ENCODE data around the gene TGFBR3L.

The TGFBR3L gene

DNA sequence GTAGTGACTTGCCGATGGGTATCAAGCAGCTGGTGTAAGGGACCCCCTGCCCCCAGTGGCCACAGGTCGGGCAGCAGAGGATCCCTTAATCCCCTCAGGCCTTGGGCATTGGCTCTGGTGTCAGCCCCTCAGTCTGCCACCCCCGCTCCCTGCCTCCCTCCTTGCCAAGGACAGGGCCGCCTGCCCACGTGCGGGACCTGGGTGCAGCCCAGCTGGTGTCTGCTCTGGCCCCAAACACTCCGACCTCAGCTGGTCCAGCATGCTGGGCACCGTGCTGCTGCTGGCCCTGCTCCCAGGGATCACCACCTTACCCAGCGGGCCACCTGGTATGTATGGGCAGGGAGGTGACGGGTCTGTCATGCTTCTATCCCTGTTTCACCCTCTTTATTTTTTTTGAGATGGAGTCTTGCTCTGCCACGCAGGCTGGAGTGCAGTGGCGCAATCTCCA, at the start of gene TGFBR3L:
TSS of gene TGFBR3L (plus strand) at position 233 of the 448 bp plus-strand sequence.
- no peak for DNase-seq (ENCODE audit: low spot score)

GRCh38 chr19:7865262-7865911, 49.2 kb upstream of the TGFBR3L start:
- DNase-seq (ENCODE audit: low spot score) = no peak

DNA sequence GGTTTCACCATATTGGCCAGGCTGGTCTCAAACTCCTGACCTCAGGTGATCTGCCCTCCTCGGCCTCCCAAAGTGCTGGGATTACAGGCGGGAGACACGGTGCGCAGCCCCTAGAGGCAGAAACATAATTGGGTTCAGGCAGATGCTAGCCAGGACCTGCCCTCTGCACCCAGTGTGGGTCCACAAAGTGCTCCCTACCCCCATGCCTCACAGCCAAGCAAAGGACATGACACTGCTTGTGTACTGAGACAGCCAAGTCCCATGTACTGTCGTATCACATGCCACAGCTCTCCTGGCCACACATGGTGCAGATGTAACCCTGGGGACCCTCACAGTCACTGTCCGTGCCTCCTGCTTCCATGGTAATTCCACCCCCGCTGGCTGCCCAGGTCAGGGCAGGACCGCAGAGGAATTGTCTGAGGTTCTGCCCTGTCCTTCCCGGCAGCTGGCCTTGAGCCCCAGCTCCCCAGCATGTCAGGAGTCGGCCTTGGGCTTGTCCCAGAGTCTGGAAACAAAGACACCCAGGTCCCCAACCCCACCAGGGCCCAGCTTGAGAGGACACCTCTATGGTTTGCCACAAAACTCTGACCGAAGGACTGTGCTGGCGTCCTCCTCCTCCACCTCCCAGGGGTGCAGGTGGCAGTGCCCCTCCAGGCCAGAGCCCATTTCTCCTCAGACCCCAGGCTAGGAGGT, 48.1 kb upstream of the TGFBR3L start:
- DNase-seq (ENCODE audit: low spot score) = no peak

GRCh38 chr19:7867092-7867844, 47.4 kb upstream of the TGFBR3L start:
- DNase-seq (ENCODE audit: low spot score) = no peak

GRCh38 chr19:7868326-7868670, 46.3 kb upstream of the TGFBR3L start:
- DNase-seq (ENCODE audit: low spot score) = no peak

- no peak for DNase-seq (ENCODE audit: low spot score)
Measured at GRCh38 chr19:7868671-7869452, 45.8 kb upstream of the TGFBR3L start.

GRCh38 chr19:7869453-7869909, 45.1 kb upstream of the TGFBR3L start:
- DNase-seq (ENCODE audit: low spot score) = no peak

DNA sequence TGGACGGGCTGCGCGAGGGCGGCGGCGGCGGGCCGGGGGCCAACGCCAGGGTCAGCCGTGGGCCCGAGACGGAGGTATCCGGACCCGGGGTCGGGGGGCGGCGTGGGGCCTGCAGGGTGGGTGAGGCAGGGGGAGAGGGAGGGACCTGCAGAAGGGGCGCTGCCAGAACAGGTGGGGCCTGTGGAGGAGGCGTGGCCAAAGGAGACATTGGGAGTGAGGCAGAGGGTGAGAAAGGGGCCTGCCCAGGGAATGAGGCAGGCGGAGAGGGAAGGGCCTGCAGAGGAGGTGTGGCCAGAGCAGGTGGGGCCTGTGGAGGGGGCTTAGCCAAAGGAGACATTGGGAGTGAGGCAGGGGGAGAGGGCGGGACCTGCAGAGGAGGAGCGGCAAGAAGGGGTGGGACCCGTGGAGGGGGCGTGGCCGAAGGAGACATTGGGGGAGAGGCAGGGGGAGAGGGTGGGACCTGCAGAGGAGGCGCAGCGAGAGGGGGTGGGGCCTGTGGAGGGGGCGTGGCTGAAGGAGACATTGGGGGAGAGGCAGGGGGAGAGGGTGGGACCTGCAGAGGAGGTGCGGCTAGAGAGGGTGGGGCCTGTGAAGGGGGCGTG, 44.6 kb upstream of the TGFBR3L start:
- DNase-seq (ENCODE audit: low spot score) = no peak

DNA sequence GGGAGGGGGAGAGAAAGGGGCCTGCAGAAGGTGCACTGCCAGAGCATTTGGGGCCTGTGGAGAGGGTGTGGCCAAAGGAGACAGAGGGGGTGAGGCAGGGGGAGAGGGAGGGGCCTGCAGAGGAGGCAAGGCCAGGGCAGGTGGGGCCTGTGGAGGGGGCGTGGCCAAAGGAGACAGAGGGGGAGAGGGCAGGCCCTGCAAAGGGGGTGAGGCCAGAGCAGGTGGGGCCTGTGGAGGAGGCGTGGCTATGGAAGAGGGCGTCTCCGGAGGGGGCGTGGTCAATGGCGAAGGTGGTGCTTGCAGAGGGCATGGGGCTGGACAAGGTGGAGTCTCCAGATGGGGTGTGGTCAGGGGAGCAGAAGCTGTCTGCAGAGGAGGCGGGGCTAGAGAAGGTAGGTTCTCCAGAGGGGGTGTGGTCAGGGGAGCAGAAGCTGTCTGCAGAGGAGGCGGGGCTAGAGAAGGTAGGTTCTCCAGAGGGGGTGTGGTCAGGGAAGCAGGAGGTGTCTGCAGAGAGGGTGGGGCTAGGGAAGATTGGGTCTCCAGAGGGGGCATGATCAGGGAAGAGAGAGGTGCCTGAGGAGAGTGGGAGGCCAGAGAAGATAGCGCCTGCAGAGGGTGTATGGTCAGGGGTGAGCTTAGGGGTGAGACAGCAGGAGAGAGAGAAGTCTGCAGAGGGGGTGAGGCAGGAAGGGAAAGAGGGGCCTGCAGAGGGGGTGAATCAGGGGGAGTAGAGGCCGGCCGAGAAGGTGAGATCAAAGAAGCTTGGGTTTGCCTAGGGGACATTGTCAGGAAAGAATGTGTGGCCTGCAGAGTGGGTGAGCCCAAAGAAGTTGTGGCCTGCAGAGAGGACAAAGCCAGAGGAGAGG, 43.8 kb upstream of the TGFBR3L start:
- DNase-seq (ENCODE audit: low spot score) = no peak

GRCh38 chr19:7871437-7872305, 43.0 kb upstream of the TGFBR3L start:
- DNase-seq (ENCODE audit: low spot score) = peak; percentile 54

DNA sequence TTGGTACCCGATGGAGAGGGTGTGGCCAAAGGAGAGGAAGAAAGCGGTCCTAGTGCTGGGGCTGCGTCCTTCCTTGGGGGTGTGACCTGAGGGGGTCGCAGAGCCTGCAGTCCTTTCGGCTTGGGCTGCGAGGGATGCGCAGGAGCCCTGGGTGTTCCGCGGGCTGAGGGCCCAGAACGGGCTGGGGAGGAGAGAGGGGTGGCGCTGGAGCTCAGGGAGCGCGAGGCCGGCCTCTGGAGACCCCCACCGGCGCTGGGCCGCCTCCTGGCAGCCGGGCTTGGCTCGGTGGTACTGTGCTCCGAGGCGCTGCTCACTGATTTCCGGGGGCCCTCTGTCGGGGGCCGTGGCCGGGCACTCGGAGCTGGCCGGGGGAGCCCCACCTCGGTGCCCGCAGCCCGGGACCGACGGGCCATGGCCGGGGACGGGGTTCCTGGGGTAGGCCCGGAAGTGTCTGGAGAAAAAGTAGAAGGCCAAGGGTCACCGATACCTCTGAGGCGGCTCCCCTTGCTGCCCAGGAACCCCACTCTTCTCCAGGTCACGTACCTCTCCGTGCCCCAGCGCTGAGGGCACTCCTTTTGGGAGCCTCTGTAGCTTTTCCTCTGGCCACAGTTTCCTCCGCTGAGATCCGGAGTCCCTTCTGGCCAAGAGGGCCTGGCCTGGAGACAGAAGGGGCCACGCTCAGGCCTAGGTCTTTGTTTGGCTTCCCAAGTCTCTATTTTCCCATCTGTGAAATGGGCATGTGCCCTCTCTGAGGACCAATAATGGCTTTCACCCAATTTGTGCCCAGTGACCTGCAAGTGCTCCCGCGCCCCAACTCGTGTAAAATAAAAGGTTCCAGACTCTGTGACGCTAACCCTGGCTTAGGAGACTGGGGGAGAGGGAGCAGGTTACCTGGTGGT, 42.1 kb upstream of the TGFBR3L start:
- DNase-seq (ENCODE audit: low spot score) = no peak

- DNase-seq (ENCODE audit: low spot score) = no peak
Measured at GRCh38 chr19:7873304-7874075, 41.1 kb upstream of the TGFBR3L start.

GRCh38 chr19:7874076-7874896, 40.3 kb upstream of the TGFBR3L start, which contains the start of gene PRR36:
Gene PRR36, minus strand, starts transcription at chr19:7874390. Its CDS starts 701 bp downstream, at chr19:7873689.
- DNase-seq (ENCODE audit: low spot score) = no peak

DNA sequence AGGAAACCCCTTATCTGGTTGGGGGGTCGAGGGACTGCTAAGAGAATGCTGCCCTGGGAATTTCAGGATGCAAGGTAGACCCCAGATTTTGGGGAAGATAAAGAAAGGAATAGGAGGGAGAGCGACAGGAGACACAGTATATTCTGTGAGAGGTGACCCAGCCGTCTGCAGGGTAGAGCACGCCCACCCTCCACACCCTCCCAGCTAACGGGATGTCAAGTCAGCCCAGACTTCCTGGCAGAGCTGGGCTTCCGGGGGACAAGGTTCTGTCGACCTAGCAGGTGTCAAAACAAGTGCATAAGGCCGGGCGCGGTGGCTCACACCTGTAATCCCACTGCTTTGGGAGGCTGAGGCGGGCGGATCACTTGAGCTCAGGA, 39.7 kb upstream of the TGFBR3L start:
- DNase-seq (ENCODE audit: low spot score) = no peak

GRCh38 chr19:7877249-7877836, 37.3 kb upstream of the TGFBR3L start:
- DNase-seq (ENCODE audit: low spot score) = no peak

DNA sequence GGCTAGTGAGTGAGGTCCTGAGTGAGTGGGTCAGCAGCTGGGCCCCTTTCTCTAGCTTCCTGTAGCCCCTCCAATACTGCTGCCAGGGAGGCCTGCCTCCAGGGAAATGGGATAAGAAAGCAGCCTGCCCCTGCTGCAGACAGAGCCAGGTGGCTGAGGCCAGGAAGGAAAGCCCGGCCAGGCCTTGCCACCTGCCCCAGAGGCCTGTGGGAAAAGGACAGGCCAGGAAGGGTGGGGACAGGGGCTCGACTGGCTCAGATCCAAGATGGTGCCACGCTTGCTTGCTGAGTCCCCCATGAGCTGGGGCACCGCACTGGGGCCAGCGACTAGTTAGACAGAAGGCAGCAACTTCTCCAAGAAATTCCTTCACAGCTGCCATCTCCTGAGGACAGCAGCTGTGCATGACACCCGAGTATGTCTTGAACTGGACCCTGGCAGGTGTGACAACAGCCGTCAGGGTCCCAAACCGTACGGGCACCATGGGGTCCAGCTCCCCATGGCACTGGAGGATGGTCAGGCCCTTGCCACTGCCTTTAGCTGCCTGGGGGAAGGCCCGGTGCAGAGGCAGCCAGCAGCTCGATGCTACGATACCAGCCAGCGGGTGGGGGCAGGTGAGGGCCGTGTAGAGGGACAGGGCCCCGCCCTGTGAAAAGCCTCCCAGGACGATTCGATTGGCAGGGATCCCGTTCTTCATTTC, 35.4 kb upstream of the TGFBR3L start:
- DNase-seq (ENCODE audit: low spot score) = no peak
